CD4-positive, alpha-beta T cell treated with Interleukin-10 for 1 hour (primary cell): ENCODE data around the gene ZNF26.
"Not testable (repeated sequence)": the region's sequence is repeated elsewhere in the genome, so short reads cannot be mapped to it uniquely, and the experiment has no call there.

Source experiments
- DNase-seq: peaks from one replicate; pipeline ENCODE4 v3.0.0-alpha.2; 2020

Gene ZNF26

GRCh38 chr12:132956011-132956788, 30.0 kb upstream of the ZNF26 start, which contains the start of gene ZNF605:
ZNF605 (minus strand) TSS chr12:132956306; CDS start chr12:132945635, 10,671 bp downstream.
- peak; percentile 91 for DNase-seq

- not testable (repeated sequence) for DNase-seq
These were observed 24.4 kb upstream of the ZNF26 start for GRCh38 chr12:132961790-132962189.

- DNase-seq, result not testable (repeated sequence)
These were observed 22.2 kb upstream of the ZNF26 start for GRCh38 chr12:132963947-132964346.

- no peak for DNase-seq
These were observed 20.4 kb upstream of the ZNF26 start for GRCh38 chr12:132965796-132966195.

- no peak for DNase-seq
These were observed 19.3 kb upstream of the ZNF26 start for GRCh38 chr12:132966676-132967415.

GRCh38 chr12:132967736-132968135, 18.4 kb upstream of the ZNF26 start:
- no peak for DNase-seq

DNA sequence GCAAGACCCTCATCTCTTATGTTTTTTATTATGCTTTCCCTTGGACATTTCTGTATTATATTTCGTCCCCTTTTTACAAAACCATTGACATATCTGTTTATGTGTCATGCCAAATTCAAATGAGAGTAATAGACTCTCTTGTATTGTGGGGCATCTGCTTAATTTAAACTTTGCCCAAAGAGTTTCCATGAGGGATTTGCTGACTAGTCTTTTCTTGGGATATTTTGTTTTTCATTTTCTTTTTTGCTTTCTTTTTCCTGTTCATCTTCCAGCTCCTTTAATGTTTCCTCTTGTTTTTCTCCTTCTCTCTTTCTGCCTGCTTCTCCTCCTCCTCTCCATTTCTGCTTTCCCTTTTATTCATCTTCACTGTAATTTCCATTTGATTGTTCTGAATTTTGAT, 13.8 kb upstream of the ZNF26 start:
- no peak for DNase-seq

- peak; percentile 13 for DNase-seq
These were observed 9.3 kb upstream of the ZNF26 start for GRCh38 chr12:132976870-132977269.

DNA sequence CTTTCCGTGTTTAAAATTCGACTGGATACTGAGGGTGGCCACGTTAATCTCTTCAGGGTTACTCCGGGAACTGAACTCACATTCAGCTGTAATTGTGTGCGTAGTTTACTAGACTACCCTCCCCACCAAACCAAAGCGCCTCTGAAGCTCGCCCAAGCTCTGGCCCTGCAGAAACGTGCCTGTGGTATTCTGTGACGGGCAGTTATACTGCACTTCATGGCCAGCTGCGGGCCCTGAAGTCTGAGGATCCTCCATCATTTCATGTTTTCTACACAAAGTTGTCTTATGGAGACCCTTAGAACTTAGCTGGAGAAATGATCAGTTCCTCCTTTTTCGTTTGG, 688 bp downstream of the ZNF26 start:
- no peak for DNase-seq

GRCh38 chr12:132998741-132999140, 12.6 kb downstream of the ZNF26 start:
- DNase-seq, result no peak

GRCh38 chr12:133010657-133011297, 24.6 kb downstream of the ZNF26 start:
- no peak for DNase-seq

DNA sequence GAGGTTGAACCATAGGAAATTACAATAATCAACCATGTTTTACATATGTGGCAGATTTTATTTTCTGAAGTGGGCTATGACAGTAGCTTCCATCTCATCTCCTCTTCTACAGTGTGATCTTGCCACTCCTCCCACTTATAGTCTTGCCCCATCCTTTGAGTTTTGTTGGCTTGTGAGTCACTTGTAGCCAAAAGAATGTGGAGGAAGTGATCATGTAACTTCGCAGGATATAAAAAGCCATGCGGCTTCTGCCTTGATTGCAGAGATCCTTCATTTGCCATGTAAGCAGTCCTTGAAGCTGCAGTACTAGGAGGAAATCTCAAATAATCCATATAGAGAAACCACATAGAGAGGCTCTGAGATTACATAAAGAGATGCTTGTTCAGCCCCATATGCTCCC, 37.4 kb downstream of the ZNF26 start:
- DNase-seq, result no peak

DNA sequence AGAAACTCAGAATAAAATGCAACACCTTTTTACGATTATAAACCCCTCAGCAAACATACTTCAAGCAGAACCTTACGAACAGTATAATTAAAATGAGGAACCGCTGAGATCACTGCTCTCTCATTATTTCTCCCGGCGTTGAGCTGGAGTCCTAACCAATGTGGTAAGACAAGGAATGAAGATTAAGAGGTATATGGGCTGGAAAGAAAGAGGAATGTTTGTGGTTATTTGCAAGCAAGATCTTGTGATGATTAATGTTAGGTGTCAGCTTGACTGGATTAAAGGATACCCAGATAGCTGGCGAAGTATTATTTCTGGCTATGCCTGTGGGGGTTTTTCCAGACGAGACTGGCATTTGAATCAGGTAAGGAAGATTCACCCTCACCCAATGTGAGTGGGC, 40.8 kb downstream of the ZNF26 start:
- no peak for DNase-seq

GRCh38 chr12:133037207-133038005, 51.2 kb downstream of the ZNF26 start, which contains the start of gene ZNF84:
ZNF84 (plus strand) TSS chr12:133037509; CDS start chr12:133041468, 3,959 bp downstream.
- peak; percentile 97 for DNase-seq

- DNase-seq, result no peak
These were observed 52.0 kb downstream of the ZNF26 start for GRCh38 chr12:133038118-133038709.

- no peak for DNase-seq
These were observed 60.5 kb downstream of the ZNF26 start for GRCh38 chr12:133046698-133047097.

- no peak for DNase-seq
These were observed 71.3 kb downstream of the ZNF26 start for GRCh38 chr12:133057446-133057845.

- DNase-seq, result no peak
These were observed 72.3 kb downstream of the ZNF26 start for GRCh38 chr12:133058203-133059113.

DNA sequence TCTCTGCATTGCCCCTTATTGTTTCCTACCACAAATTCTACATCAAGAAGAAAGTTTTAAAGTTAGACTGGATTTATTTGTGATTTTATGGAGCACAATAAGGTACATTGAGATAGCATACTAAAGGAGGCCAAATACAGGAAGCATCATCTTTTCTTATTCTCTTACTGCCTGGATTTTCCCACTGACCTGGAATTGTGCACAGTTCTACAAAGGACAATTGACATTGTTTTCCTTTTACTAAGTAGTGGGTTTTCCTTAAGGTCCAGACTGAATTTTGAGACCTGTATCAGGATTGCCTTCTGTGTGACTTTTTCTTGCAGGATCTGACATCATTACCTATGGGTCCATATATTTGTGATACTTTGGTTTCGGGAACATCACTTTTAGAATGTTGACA, 75.8 kb downstream of the ZNF26 start:
- no peak for DNase-seq

- DNase-seq, result no peak
These were observed 77.4 kb downstream of the ZNF26 start for GRCh38 chr12:133063556-133063955.

DNA sequence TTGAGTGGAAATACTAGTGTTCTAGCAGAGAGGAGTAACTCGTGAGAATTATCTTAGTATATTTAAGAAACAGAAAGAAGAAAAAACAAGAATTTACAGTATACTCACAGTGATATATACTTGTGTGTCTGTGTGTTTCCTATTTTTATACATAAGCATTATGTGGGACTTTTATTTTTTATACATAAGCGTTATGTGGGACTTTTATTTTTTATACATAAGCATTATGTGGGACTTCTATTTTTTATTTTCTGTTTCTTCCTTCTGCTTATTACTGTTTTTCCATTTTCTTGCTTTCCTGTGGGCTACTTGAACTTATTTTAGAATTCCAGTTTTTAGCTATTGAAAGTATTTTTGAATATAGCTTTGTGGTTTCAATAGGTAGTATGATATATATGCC, 87.7 kb downstream of the ZNF26 start:
- no peak for DNase-seq
